ENCODE data around the gene CAMK2A.

The CAMK2A gene

DNA sequence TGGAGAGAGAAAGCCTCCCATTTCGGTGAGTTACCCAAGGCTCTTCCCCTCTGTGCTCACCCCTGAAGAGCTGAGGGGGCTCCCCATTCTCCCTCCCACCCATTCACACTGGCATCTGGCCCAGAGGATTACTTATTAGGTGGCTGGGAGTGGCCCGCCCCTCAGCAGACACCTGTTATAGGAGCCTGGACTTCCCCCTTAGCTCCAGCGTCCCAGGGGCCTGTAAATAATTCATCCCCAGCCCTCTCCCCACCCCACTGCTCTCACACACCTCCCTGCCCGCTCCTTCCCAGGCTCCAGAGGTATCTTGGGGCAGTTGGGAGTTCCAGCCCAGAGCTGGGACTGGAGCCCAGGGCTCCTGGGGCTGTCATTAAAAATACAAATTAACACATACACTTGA is 111.3 kb downstream of the CAMK2A start:
- no peak overlapping the region for H3K27ac ChIP-seq (replicated peaks)
- no peak overlapping the region for H3K4me3 ChIP-seq (replicated peaks; ENCODE audit: insufficient read depth, low read length)
- DNase-seq (ENCODE audit: low read depth in 1 of 2, low spot score in 1 of 2), result no peak
- no peaks in the 10 kb centered on the region for H3K27me3 ChIP-seq (ENCODE audit: insufficient read depth, poor library complexity, severe bottlenecking)
- TF ChIP-seq SPI1 (IDR thresholded peaks at IDR 0.05; ENCODE audit: borderline replicate concordance, low read depth) (no peak), POLR2AphosphoS5 (IDR thresholded peaks at IDR 0.05; ENCODE audit: low read depth) (no peak), GABPA (IDR thresholded peaks at IDR 0.05; ENCODE audit: low read depth) (no peak)
- TF ChIP-seq, protein P1, sequence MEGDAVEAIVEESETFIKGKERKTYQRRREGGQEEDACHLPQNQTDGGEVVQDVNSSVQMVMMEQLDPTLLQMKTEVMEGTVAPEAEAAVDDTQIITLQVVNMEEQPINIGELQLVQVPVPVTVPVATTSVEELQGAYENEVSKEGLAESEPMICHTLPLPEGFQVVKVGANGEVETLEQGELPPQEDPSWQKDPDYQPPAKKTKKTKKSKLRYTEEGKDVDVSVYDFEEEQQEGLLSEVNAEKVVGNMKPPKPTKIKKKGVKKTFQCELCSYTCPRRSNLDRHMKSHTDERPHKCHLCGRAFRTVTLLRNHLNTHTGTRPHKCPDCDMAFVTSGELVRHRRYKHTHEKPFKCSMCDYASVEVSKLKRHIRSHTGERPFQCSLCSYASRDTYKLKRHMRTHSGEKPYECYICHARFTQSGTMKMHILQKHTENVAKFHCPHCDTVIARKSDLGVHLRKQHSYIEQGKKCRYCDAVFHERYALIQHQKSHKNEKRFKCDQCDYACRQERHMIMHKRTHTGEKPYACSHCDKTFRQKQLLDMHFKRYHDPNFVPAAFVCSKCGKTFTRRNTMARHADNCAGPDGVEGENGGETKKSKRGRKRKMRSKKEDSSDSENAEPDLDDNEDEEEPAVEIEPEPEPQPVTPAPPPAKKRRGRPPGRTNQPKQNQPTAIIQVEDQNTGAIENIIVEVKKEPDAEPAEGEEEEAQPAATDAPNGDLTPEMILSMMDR (IDR thresholded peaks at IDR 0.05; ENCODE audit: insufficient read depth, low read length), result no peak
- TF ChIP-seq, protein P2, sequence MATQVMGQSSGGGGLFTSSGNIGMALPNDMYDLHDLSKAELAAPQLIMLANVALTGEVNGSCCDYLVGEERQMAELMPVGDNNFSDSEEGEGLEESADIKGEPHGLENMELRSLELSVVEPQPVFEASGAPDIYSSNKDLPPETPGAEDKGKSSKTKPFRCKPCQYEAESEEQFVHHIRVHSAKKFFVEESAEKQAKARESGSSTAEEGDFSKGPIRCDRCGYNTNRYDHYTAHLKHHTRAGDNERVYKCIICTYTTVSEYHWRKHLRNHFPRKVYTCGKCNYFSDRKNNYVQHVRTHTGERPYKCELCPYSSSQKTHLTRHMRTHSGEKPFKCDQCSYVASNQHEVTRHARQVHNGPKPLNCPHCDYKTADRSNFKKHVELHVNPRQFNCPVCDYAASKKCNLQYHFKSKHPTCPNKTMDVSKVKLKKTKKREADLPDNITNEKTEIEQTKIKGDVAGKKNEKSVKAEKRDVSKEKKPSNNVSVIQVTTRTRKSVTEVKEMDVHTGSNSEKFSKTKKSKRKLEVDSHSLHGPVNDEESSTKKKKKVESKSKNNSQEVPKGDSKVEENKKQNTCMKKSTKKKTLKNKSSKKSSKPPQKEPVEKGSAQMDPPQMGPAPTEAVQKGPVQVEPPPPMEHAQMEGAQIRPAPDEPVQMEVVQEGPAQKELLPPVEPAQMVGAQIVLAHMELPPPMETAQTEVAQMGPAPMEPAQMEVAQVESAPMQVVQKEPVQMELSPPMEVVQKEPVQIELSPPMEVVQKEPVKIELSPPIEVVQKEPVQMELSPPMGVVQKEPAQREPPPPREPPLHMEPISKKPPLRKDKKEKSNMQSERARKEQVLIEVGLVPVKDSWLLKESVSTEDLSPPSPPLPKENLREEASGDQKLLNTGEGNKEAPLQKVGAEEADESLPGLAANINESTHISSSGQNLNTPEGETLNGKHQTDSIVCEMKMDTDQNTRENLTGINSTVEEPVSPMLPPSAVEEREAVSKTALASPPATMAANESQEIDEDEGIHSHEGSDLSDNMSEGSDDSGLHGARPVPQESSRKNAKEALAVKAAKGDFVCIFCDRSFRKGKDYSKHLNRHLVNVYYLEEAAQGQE (IDR thresholded peaks at IDR 0.05; ENCODE audit: insufficient replicate concordance, low read depth), result no peak

DNA sequence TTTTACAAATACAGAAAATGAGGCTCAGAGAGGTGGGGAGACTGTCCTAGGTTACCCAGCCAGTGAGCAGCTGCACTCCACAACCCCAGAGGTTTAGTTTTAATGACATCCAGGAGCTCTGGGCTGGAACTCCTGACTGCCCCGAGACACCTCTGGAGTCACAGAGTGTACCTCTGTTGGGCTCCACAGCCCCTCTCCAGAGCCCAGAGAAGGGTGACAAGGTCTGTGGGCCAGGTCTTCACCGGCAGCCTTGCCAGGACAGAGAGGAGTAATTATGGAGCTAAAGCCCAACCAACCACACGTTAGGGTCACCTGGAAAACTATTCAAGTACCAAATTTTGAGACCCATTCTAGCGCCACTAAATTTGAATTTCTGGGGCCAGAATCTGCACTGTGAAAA is 111.9 kb downstream of the CAMK2A start:
- DNase-seq (ENCODE audit: low read depth in 1 of 2, low spot score in 1 of 2), result no peak
- H3K4me3 ChIP-seq (replicated peaks; ENCODE audit: insufficient read depth, low read length), result no peak overlapping the region
- TF ChIP-seq SPI1 (IDR thresholded peaks at IDR 0.05; ENCODE audit: borderline replicate concordance, low read depth) (no peak), GABPA (IDR thresholded peaks at IDR 0.05; ENCODE audit: low read depth) (no peak), POLR2AphosphoS5 (IDR thresholded peaks at IDR 0.05; ENCODE audit: low read depth) (no peak)
- TF ChIP-seq, protein P1 (IDR thresholded peaks at IDR 0.05; ENCODE audit: insufficient read depth, low read length), result no peak
- TF ChIP-seq, protein P2 (IDR thresholded peaks at IDR 0.05; ENCODE audit: insufficient replicate concordance, low read depth), result no peak
- H3K27me3 ChIP-seq (ENCODE audit: insufficient read depth, poor library complexity, severe bottlenecking), result no peaks in the 10 kb centered on the region
- H3K27ac ChIP-seq (replicated peaks), result no peak overlapping the region

DNA sequence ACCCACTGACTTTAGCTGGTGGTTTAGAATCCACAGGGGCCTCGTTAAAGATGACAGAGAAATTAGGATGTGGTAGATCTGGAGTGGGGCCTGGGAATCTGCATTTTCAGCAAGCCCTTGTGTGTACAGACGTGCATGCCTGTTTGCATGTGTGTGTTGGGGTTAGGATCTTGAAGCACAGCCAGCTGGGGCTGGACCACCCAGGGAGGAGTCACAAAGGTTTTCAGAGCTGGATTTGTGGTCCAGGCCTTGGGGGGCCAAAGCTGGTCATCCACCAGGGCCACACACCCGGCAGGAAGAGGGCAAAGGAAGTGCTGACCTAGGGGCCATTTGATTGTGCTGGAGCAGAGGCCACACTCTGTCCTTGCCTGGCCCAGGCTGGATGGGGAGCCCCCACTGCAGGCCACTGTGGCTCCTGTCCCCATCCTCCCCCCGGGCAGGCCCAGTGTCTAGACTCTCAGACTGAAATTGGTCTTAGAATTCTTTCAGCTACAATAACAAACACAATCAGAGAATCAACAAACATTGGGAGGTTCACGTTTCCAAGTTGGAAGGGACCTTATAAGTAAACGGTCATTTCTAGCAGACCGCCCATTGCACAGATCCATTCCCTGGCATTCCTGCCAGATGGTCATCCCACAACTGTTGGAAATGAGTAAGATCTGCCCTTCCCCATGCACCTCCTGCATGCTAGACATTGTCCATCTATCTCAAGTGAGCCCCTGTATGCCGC is 112.7 kb downstream of the CAMK2A start:
- no peaks in the 10 kb centered on the region for H3K27me3 ChIP-seq (ENCODE audit: insufficient read depth, poor library complexity, severe bottlenecking)
- DNase-seq (ENCODE audit: low read depth in 1 of 2, low spot score in 1 of 2), result no peak
- no peak overlapping the region for H3K4me3 ChIP-seq (replicated peaks; ENCODE audit: insufficient read depth, low read length)
- no peak overlapping the region for H3K27ac ChIP-seq (replicated peaks)
- TF ChIP-seq, protein P2 (IDR thresholded peaks at IDR 0.05; ENCODE audit: insufficient replicate concordance, low read depth), result no peak
